Gastrocnemius medialis (tissue), 4 donors: ENCODE measurements around the gene ERBIN. TPM values are rescaled to one million over a fixed set of nuclear protein-coding genes. Genes with fewer than 3 reads are reported as not detected.

Source experiments
- ATAC-seq, 2 donors: fragments of 150-250 bp; one replicate each; pipeline ENCODE4 v1.9.1; 2016
- DNase-seq, 2 donors: peaks; one replicate each; pipeline ENCODE4 v3.0.0-alpha.2; 2019
- H3K27ac ChIP-seq, 4 donors: fragments of 200-600 bp; sonication (generic); 1 replicate in 1 of 4; 2 replicates in 3 of 4; pipeline ENCODE4 v1.5.1; 2016 to 2018; ENCODE audit warnings: mild to moderate bottlenecking in 2 of 4, moderate library complexity in 1 of 4
- H3K27me3 ChIP-seq, 3 donors: fragments of 200-600 bp; sonication (generic) in 2 of 3; 1 replicate in 1 of 3; 2 replicates in 2 of 3; pipeline versions ENCODE4 v1.5.1 to v1.6.0; 2016 to 2019; ENCODE audit warnings: mild to moderate bottlenecking in 1 of 3, moderate library complexity in 1 of 3
- H3K36me3 ChIP-seq, 2 donors: fragments of 200-600 bp; sonication (generic) in 1 of 2; one replicate each; pipeline ENCODE4 v1.5.1; 2017 to 2018
- H3K4me1 ChIP-seq, 2 donors: fragments of 200-600 bp; sonication (generic) in 1 of 2; one replicate each; pipeline ENCODE4 v1.5.1; 2016 to 2017; ENCODE audit warnings: mild to moderate bottlenecking in 2 of 2
- H3K4me3 ChIP-seq, 4 donors: fragments of 200-600 bp; sonication (generic) in 3 of 4; 1 replicate in 1 of 4; 2 replicates in 3 of 4; pipeline ENCODE4 v1.5.1; 2016 to 2019; ENCODE audit warnings: mild to moderate bottlenecking in 2 of 4
- H3K9me3 ChIP-seq, 3 donors: fragments of 200-600 bp; sonication (generic) in 2 of 3; 1 replicate in 1 of 3; 2 replicates in 2 of 3; pipeline ENCODE4 v1.5.1; 2016 to 2019
- POLR2A ChIP-seq, 2 donors: fragments of 450-650 bp; IDR thresholded peaks; one replicate each; pipeline ENCODE4 v1.6.1; 2017; ENCODE audit warnings: antibody characterized with exemption in 2 of 2, mild to moderate bottlenecking in 2 of 2, moderate library complexity in 2 of 2
- in situ Hi-C, 4 donors: fragments of 200-750 bp; cut with MboI; loops; one replicate each; pipeline versions ENCODE4 v1.15.0 to v1.8.0; 2017; ENCODE audit warnings: low sequenced_read_pairs in 4 of 4
- intact Hi-C: fragments of 100-400 bp; cut with DNase I; formaldehyde crosslinking; loops from one replicate; pipeline ENCODE4 v1.15.1; 2023; ENCODE audit warnings: low total_unique reads
- total RNA-seq, 4 donors: library from RNA; depleted of rRNA; stranded (reverse); fragments of >200 nt; gene quantifications; one replicate each; pipeline versions ENCODE4 v1.1.0 to v1.2.3, GENCODE V29; 2016
- TF ChIP-seq, protein P1 (sequence below), 5 experiments: fragments of 450-650 bp in 3 of 5; fragments of 200-600 bp in 2 of 5; sonication (generic) in 2 of 5; IDR thresholded peaks in 4 of 5; conservative IDR thresholded peaks in 1 of 5; 1 replicate in 4 of 5; 2 replicates in 1 of 5; pipeline ENCODE4 v1.5.1; 2016 to 2019; ENCODE audit warnings: antibody characterized with exemption in 5 of 5, mild to moderate bottlenecking in 3 of 5, moderate library complexity in 3 of 5

The ERBIN gene
- total RNA-seq, 4 donors from 2014 or later = 35.1 to 42.0 (median 38.7) TPM

DNA sequence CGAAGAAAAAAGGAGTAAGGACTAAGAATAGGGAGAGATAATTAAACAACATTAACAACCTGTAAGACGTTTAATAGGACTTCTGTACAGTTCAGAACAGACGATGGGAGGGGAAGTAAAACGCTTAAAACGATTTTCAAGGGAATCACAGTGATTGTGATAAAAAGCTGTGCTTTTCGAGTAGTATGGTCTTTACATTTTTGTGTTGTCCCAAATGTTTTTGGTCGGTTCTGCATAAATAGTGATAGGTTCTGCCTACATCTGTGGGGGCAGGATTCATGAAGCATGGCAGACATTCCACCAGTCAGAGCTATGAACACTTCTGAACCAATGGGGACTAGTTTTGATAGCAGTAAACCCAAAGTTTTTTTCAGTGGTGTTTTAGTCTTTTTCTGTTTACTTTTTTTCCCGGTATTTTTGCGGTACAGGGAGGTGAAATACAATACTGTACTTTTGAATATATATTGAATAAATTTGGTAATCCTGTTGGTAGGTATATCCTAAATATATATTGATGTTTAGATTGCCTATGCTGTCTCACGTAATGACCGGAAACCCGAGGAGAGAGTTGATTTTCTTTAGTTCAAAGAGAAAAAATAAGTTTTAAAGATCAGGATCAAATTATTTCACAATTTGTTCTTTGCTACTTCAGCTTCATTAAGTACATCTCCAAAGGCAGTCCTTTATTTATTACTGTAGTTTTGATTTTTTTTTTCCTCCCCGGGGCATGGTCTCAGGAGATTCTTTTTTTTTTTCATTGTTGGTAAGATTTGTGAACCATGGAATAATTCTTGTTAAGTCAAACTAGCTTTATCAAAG is 1.3 kb downstream of the ERBIN start:
- no peaks in the 10 kb centered on the region for H3K27me3 ChIP-seq
- H3K9me3 ChIP-seq = no peaks in the 10 kb centered on the region
- DNase-seq (peak in 1 of 2 donors; percentile 8), ATAC-seq (no peak)
- H3K4me1 ChIP-seq = peaks cover 22 to 24% of the 10 kb centered on the region in 2 donors
- no peaks in the 10 kb centered on the region for H3K36me3 ChIP-seq
- H3K4me3 ChIP-seq = peak overlapping the region; percentile 85 to 95 (median 92)
- in situ Hi-C loops (loop anchor here in 2 of 4 donors (10.0 kb wide), 1 partner anchor 217 kb away; the partner anchor contains the start of gene SREK1 (in 2 of the 2)), intact Hi-C loops (loop anchor here (2.0 to 10.0 kb wide), 5 partner anchors 41 to 303 kb away; partner anchors contain the start of genes NLN, SGTB, SHLD3 and SREK1)
- peak overlapping the region; percentile 97 to 100 (median 99) for H3K27ac ChIP-seq
- TF ChIP-seq, protein P1, sequence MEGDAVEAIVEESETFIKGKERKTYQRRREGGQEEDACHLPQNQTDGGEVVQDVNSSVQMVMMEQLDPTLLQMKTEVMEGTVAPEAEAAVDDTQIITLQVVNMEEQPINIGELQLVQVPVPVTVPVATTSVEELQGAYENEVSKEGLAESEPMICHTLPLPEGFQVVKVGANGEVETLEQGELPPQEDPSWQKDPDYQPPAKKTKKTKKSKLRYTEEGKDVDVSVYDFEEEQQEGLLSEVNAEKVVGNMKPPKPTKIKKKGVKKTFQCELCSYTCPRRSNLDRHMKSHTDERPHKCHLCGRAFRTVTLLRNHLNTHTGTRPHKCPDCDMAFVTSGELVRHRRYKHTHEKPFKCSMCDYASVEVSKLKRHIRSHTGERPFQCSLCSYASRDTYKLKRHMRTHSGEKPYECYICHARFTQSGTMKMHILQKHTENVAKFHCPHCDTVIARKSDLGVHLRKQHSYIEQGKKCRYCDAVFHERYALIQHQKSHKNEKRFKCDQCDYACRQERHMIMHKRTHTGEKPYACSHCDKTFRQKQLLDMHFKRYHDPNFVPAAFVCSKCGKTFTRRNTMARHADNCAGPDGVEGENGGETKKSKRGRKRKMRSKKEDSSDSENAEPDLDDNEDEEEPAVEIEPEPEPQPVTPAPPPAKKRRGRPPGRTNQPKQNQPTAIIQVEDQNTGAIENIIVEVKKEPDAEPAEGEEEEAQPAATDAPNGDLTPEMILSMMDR (IDR thresholded peaks at IDR 0.05 in 4 of 5, conservative IDR thresholded peaks at IDR 0.05 in 1 of 5) = no peak
- no peak for TF ChIP-seq POLR2A (IDR thresholded peaks at IDR 0.05)

DNA sequence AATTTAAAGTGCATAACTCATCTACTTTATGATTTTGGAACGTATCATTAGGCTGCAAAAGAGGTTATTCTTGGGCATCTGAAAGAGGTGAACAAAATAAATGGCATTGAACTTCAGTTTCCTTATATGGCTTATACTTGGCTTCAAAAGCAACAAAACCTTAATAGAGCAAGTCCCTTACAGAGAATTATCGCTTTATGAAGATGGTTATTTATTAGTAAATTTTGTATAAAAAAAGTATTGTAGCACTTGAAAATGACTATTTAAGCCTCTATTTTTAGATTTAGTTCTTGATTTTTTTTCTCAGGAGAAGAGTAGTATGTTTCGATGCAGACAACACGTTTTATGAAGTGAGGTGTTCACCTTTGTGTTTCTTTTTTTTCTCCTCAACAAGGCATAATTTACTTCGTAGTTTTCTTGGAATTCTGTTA is 2.0 kb downstream of the ERBIN start:
- H3K27ac ChIP-seq = peak overlapping the region; percentile 97 to 100 (median 99)
- H3K9me3 ChIP-seq = no peaks in the 10 kb centered on the region
- no peak for DNase-seq
- peak overlapping the region; percentile 85 to 95 (median 92) for H3K4me3 ChIP-seq
- H3K27me3 ChIP-seq = no peaks in the 10 kb centered on the region
- no peak for ATAC-seq
- H3K4me1 ChIP-seq = peaks cover 27% of the 10 kb centered on the region in 2 donors
- TF ChIP-seq, protein P1 (IDR thresholded peaks at IDR 0.05 in 4 of 5, conservative IDR thresholded peaks at IDR 0.05 in 1 of 5) = no peak
- TF ChIP-seq POLR2A (IDR thresholded peaks at IDR 0.05) = no peak
- H3K36me3 ChIP-seq = no peaks in the 10 kb centered on the region
- intact Hi-C loops = loop anchor here (5.0 to 10.0 kb wide), 2 partner anchors 136 to 304 kb away; partner anchors contain the start of genes SHLD3, TRAPPC13 and TRIM23
- in situ Hi-C loops = loop anchor here in 2 of 4 donors (10.0 kb wide), 1 partner anchor 216 kb away; the partner anchor contains the start of gene SREK1 (in 2 of the 2)

DNA sequence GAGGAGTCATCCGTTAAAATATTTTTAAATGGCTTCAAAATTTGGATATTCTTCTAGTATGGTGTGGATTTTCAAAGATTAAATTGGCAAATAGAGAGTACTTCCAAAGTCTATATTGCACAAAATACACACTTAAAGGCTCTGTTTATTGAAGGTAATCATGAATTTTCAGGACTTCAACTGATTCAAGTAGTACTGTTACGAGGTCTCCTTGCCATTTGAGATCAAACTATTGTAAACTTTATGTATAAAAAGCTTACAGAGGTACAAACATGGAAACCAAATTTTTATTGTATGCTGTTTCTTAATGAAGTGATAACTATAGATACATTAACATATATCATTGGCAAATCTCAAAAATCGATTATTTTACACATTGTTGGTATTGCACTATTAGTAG is 2.5 kb downstream of the ERBIN start:
- in situ Hi-C loops (loop anchor here in 2 of 4 donors (10.0 kb wide), 1 partner anchor 216 kb away; the partner anchor contains the start of gene SREK1 (in 2 of the 2)), intact Hi-C loops (loop anchor here (5.0 to 10.0 kb wide), 2 partner anchors 137 to 304 kb away; partner anchors contain the start of genes SHLD3, TRAPPC13 and TRIM23)
- no peak for ATAC-seq
- Histone ChIP-seq H3K36me3 (no peaks in the 10 kb centered on the region), H3K27me3 (no peaks in the 10 kb centered on the region), H3K4me1 (peaks cover 27 to 33% of the 10 kb centered on the region in 2 donors), H3K27ac (peak overlapping the region; percentile 97 to 100 (median 99)), H3K9me3 (no peaks in the 10 kb centered on the region), H3K4me3 (peak overlapping the region; percentile 85 to 95 (median 92))
- TF ChIP-seq POLR2A (IDR thresholded peaks at IDR 0.05) = no peak
- TF ChIP-seq, protein P1 (IDR thresholded peaks at IDR 0.05 in 4 of 5, conservative IDR thresholded peaks at IDR 0.05 in 1 of 5) = no peak
- no peak for DNase-seq

DNA sequence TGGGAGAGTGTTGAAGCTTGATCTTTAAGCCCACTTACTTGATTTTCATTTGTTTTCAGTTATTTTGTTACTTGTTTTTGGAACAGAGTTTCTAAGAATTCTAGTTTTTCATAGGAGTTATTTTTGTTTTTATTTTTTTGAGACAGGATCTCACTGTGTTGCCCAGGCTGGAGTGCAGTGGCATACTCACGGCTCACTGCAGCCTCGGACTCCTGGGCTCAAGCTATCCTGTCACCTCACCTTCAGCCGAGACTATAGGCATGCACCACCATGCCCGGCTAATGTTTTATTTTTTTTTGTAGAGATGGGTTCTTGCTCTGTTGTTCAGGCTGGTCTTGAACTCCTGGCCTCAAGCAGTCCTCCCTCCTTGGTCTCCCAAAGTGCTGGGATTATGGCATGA is 6.3 kb downstream of the ERBIN start:
- in situ Hi-C loops (no loop called here), intact Hi-C loops (no loop called here)
- no peaks in the 10 kb centered on the region for H3K9me3 ChIP-seq
- DNase-seq = no peak
- no peak for TF ChIP-seq POLR2A (IDR thresholded peaks at IDR 0.05)
- TF ChIP-seq, protein P1 (IDR thresholded peaks at IDR 0.05 in 4 of 5, conservative IDR thresholded peaks at IDR 0.05 in 1 of 5) = no peak
- peak overlapping the region; percentile 43 to 64 (median 61) for H3K27ac ChIP-seq
- ATAC-seq = no peak
- H3K4me3 ChIP-seq = no peak overlapping the region
- H3K4me1 ChIP-seq = peaks cover 47 to 63% of the 10 kb centered on the region in 2 donors
- H3K27me3 ChIP-seq = no peaks in the 10 kb centered on the region
- no peaks in the 10 kb centered on the region for H3K36me3 ChIP-seq
